HUES6 (cell line): ENCODE data around the gene UTP15.

Source experiments
- H3K27ac ChIP-seq: 2 replicates; pipeline ENCODE4 v1.7.0; 2013; ENCODE audit warnings: low read depth, mild to moderate bottlenecking, low read length, inconsistent platforms
- H3K27me3 ChIP-seq: 2 replicates; pipeline ENCODE4 v1.6.1; 2013; ENCODE audit warnings: low read length; ENCODE audit not compliant: control insufficient read depth, insufficient read depth
- H3K36me3 ChIP-seq: 2 replicates; pipeline ENCODE4 v1.6.1; 2013; ENCODE audit warnings: low read length; ENCODE audit not compliant: control insufficient read depth, insufficient read depth
- H3K4me1 ChIP-seq: 2 replicates; pipeline ENCODE4 v1.6.1; 2013; ENCODE audit warnings: low read length; ENCODE audit not compliant: control insufficient read depth, insufficient read depth
- H3K4me3 ChIP-seq: 2 replicates; pipeline ENCODE4 v1.5.1; 2013; ENCODE audit warnings: low read depth, low read length
- H3K9ac ChIP-seq: one replicate; pipeline ENCODE4 v1.6.1; 2013; ENCODE audit warnings: mild to moderate bottlenecking, low read length
- H3K9me3 ChIP-seq: 2 replicates; pipeline ENCODE4 v1.6.1; 2013; ENCODE audit warnings: low read depth, low read length; ENCODE audit not compliant: control insufficient read depth, insufficient read depth

UTP15 gene

DNA sequence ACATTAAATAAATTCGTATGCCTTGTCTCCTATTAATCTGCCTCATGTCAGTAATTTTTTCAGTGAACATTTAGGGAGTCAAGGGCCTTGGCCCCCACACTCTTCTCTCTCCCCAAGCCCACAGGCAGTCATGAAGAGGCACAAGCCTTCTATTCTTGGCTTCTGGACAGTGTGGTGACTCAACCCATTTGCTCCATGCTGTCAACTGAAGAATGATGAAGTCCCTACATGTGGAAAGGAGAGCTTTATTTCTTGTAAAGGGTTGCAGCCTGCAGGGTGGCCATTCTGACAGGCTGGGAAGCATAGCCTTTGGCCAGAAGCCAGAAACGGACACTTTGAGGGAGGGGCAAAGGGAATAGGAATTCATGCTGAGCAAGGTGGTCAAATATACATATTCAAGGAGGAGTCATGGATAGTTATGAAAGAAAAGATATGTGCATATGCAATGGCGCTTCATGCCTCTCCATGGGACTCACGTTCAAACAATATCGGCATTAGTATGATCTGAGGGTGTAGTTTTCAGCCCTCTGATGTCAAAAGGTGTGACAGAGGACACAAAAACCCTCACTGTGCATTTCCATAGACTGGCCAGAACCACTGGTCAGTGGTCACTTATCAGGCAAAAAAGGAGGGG lies 31.4 kb upstream of the UTP15 start:
- peaks cover 32% of the 10 kb centered on the region for H3K9me3 ChIP-seq
- peaks cover 5% of the 10 kb centered on the region; the same call in 1 of the 2 replicates for H3K4me1 ChIP-seq
- H3K9ac ChIP-seq, result no peak overlapping the region
- H3K4me3 ChIP-seq, result no peak overlapping the region
- H3K27ac ChIP-seq, result no peak overlapping the region
- no peaks in the 10 kb centered on the region for H3K36me3 ChIP-seq
- H3K27me3 ChIP-seq, result no peaks in the 10 kb centered on the region

DNA sequence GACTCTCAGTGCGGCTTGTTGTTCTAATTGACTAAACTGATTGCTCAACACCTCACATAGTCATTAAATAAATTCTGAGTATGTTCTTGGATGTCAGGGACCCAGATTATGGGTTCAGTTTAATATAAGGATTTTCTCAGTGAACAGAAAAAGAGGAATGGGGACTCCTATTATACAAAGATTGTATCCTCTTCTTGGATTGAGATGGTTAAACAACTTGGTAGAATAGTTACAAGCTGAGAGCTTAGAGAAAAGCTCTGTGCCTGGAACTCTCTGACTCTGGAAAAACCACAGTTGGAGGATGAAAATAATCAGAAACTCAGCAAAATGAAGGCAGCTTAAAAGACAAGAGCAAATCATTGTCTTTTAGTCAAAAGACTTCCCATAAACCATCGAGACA lies 30.6 kb upstream of the UTP15 start:
- Histone ChIP-seq H3K36me3 (no peaks in the 10 kb centered on the region), H3K27me3 (no peaks in the 10 kb centered on the region)

GRCh38 chr5:73539730-73540129 lies 25.8 kb upstream of the UTP15 start:
- Histone ChIP-seq H3K9me3 (peaks cover 11% of the 10 kb centered on the region), H3K4me1 (peaks cover 13% of the 10 kb centered on the region), H3K9ac (no peak overlapping the region), H3K27ac (no peak overlapping the region), H3K4me3 (no peak overlapping the region), H3K36me3 (no peaks in the 10 kb centered on the region), H3K27me3 (no peaks in the 10 kb centered on the region)

More for the DNA sequence above, 30.6 kb upstream of the UTP15 start:
- Histone ChIP-seq H3K9me3 (peaks cover 32% of the 10 kb centered on the region), H3K27ac (no peak overlapping the region), H3K4me1 (no peaks in the 10 kb centered on the region), H3K9ac (no peak overlapping the region), H3K4me3 (no peak overlapping the region)

GRCh38 chr5:73540192-73540591 lies 25.4 kb upstream of the UTP15 start:
- Histone ChIP-seq H3K27ac (no peak overlapping the region), H3K9me3 (peaks cover 6% of the 10 kb centered on the region)

DNA sequence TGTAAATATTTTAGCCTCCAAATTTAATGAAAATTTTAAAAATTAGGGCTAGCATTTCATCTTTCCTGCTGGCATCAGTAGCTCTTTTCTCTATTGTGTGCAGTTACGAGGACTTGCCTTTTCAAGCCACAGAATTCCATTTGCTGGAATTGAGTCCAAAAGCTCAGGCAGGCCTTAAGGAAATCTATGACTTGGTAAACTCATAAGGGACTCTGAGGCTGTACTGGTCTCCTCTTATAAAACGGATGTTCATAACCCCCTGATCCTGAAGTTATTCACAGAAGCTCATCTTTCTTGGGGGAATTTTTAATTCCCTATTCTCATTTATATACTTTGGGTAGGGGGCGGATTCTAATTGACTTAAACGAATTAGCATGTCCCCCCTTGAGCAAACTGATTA lies 23.5 kb upstream of the UTP15 start:
- H3K27me3 ChIP-seq, result no peaks in the 10 kb centered on the region
- no peak overlapping the region for H3K27ac ChIP-seq
- H3K4me3 ChIP-seq, result no peak overlapping the region
- peaks cover 13% of the 10 kb centered on the region for H3K4me1 ChIP-seq
- H3K9me3 ChIP-seq, result no peaks in the 10 kb centered on the region
- no peaks in the 10 kb centered on the region for H3K36me3 ChIP-seq
- H3K9ac ChIP-seq, result no peak overlapping the region

More at GRCh38 chr5:73540192-73540591, 25.4 kb upstream of the UTP15 start:
- H3K4me1 ChIP-seq, result peaks cover 13% of the 10 kb centered on the region
- no peaks in the 10 kb centered on the region for H3K36me3 ChIP-seq
- H3K9ac ChIP-seq, result no peak overlapping the region
- no peaks in the 10 kb centered on the region for H3K27me3 ChIP-seq
- no peak overlapping the region for H3K4me3 ChIP-seq

DNA sequence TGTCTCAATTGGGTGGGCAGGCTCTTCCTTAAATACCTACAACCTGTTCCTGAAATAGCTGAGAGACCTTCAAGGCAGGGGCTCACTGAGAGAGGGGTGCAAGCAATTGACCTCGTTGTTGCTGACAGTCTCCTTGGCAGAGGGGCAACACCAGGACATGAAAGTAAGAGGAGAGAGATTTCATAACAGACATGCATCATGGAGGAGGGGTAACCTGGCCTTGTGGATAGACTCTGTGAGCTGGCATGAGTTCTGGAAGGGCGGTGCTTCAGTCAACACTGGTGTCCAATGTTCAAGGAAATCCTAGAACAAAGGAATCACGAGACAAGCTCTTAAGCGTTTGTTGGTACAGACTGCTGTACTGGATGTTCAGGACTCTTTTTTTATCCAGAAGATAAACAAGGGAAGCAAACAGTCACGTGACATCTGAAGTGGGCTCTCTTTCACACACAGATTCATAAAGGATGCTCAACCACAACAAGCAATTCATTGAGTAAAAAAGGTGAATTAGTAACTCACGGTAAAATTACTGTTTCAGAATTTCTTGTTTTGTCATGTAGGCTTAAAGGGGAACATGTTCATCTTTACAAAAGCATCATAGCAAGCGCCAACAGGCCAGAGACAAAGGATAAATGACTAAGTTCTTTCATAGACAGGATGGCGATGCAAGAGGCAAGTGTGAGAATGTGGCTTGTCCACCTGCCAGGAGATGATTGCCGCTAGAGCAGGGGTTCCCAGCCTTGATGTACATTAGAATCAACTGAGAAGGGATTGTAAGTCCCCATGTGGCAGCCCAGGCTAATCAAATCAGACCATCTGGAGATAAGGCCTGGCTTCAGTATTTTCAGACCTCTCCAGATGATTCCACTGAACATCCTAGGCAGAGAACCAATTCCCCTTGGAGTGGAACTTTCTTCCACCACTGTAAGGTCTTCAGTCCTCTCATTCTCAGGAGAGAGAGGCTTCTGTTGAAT lies 20.8 kb upstream of the UTP15 start:
- no peak overlapping the region for H3K27ac ChIP-seq
- no peak overlapping the region for H3K4me3 ChIP-seq

GRCh38 chr5:73545403-73545779 lies 20.2 kb upstream of the UTP15 start:
- Histone ChIP-seq H3K27ac (no peak overlapping the region), H3K4me3 (no peak overlapping the region), H3K4me1 (peaks cover 13% of the 10 kb centered on the region), H3K27me3 (no peaks in the 10 kb centered on the region), H3K9ac (no peak overlapping the region), H3K36me3 (no peaks in the 10 kb centered on the region), H3K9me3 (no peaks in the 10 kb centered on the region)

More for the DNA sequence above, 20.8 kb upstream of the UTP15 start:
- Histone ChIP-seq H3K4me1 (peaks cover 13% of the 10 kb centered on the region), H3K9me3 (no peaks in the 10 kb centered on the region), H3K27me3 (no peaks in the 10 kb centered on the region), H3K9ac (no peak overlapping the region), H3K36me3 (no peaks in the 10 kb centered on the region)

DNA sequence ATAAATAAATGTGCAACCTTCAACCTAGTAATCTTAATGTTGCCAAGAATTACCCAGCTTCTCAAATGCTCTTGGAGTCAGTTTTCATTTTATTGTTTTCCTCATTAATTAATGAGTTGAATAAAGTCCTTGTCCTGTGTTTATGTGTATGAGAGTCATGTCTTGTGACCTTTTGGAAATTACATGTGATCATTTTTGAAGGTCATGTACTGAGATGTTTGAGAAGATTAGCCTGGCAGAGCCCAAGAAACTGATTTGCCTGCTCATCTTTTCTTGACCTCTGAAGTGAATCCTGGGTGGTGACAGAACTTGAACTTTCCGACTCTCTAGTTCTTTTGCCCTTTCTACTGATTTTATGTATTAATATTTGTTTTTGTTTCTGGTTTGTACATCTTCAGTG lies 15.5 kb upstream of the UTP15 start:
- H3K36me3 ChIP-seq, result peaks cover 16% of the 10 kb centered on the region
- no peaks in the 10 kb centered on the region for H3K27me3 ChIP-seq
- no peaks in the 10 kb centered on the region for H3K9me3 ChIP-seq
- no peak overlapping the region for H3K4me3 ChIP-seq
- no peaks in the 10 kb centered on the region for H3K4me1 ChIP-seq
- no peak overlapping the region for H3K9ac ChIP-seq
- no peak overlapping the region for H3K27ac ChIP-seq

GRCh38 chr5:73552642-73553041 lies 12.9 kb upstream of the UTP15 start:
- H3K9me3 ChIP-seq, result no peaks in the 10 kb centered on the region
- H3K36me3 ChIP-seq, result peaks cover 21% of the 10 kb centered on the region
- no peak overlapping the region for H3K4me3 ChIP-seq
- H3K27ac ChIP-seq, result no peak overlapping the region
- H3K27me3 ChIP-seq, result no peaks in the 10 kb centered on the region
- no peaks in the 10 kb centered on the region for H3K4me1 ChIP-seq
- no peak overlapping the region for H3K9ac ChIP-seq

DNA sequence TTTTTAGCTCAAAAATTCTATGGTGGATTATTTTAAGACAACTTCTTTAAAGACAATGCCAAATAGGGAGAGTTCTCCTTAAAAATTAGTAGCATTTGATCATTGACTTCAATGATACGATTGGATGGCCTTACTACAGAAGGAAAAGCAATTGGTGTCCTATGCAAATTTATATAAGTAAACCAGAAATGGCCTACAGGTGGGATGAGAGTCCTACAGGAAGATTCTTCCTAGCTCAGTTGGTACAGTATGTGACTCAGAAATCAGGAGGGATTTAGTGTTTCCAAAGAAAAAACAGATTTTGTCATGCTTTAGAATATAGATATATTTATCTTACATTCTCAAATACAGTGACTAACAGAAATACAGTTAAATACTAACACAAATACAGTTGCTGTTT lies 6.6 kb upstream of the UTP15 start:
- Histone ChIP-seq H3K4me3 (no peak overlapping the region), H3K27me3 (no peaks in the 10 kb centered on the region), H3K36me3 (peaks cover 38% of the 10 kb centered on the region), H3K9ac (no peak overlapping the region), H3K9me3 (no peaks in the 10 kb centered on the region), H3K4me1 (peaks cover under 1% of the 10 kb centered on the region; the same call in 1 of the 2 replicates), H3K27ac (no peak overlapping the region)

GRCh38 chr5:73564018-73564417 lies 1.5 kb upstream of the UTP15 start:
- no peaks in the 10 kb centered on the region for H3K27me3 ChIP-seq
- H3K9me3 ChIP-seq, result no peaks in the 10 kb centered on the region
- peaks cover 7% of the 10 kb centered on the region; the same call in 1 of the 2 replicates for H3K4me1 ChIP-seq
- H3K36me3 ChIP-seq, result peaks cover 27% of the 10 kb centered on the region
- no peak overlapping the region for H3K27ac ChIP-seq
- peak overlapping the region; percentile 83 for H3K9ac ChIP-seq
- H3K4me3 ChIP-seq, result peak overlapping the region; percentile 90
